PC-9 (cell line): ENCODE data around the gene SGCD. TPM values are rescaled to one million over a fixed set of nuclear protein-coding genes. Genes with fewer than 3 reads are reported as not detected.

Experiments used
- BruUV-seq: library from RNA; stranded (reverse); fragments of 400-500 nt; replicated peaks from 2 replicates; lab custom pipeline; 2021; lab: Mats Ljungman, UMichigan
- CTCF ChIA-PET: fragments of 300-600 bp; sonication (Branson Sonifier 250); formaldehyde crosslinking; loops from one replicate; lab custom pipeline; 2022; ENCODE audit warnings: antibody characterized with exemption; lab: Charles Lee
- POLR2A ChIA-PET: fragments of 300-600 bp; sonication (Branson Sonifier 250); formaldehyde crosslinking; loops from one replicate; lab custom pipeline; 2022; ENCODE audit warnings: antibody characterized with exemption; ENCODE audit not compliant: unreplicated experiment; lab: Charles Lee
- DNase-seq, 2 experiments: peaks; one replicate each; pipeline versions ENCODE4 v3.0.0 to v3.0.0-alpha.2; 2015 to 2022; ENCODE audit warnings: mixed read lengths in 1 of 2
- H2AFZ ChIP-seq: fragments of 200-600 bp; sonication (generic); 2 replicates; pipeline ENCODE4 v1.8.1; 2017; ENCODE audit warnings: antibody characterized with exemption
- H3F3A ChIP-seq: fragments of 200-600 bp; sonication (generic); 2 replicates; pipeline ENCODE4 v1.8.1; 2017; ENCODE audit warnings: antibody characterized with exemption, mild to moderate bottlenecking, low read depth; ENCODE audit not compliant: insufficient read depth
- H3K27ac ChIP-seq: fragments of 200-600 bp; sonication (generic); 2 replicates; pipeline ENCODE4 v1.6.1; 2016; ENCODE audit warnings: mixed run types
- H3K27me3 ChIP-seq: fragments of 200-600 bp; sonication (generic); 2 replicates; pipeline ENCODE4 v1.6.1; 2016; ENCODE audit warnings: low read depth, mixed run types; ENCODE audit not compliant: insufficient read depth
- H3K36me3 ChIP-seq: fragments of 200-600 bp; sonication (generic); 2 replicates; pipeline ENCODE4 v1.6.1; 2016; ENCODE audit warnings: low read depth, mixed run types
- H3K4me1 ChIP-seq: fragments of 200-600 bp; sonication (generic); replicated peaks from 2 replicates; pipeline ENCODE4 v1.6.1; 2016; ENCODE audit warnings: mixed run types; ENCODE audit not compliant: insufficient read depth
- H3K4me2 ChIP-seq: fragments of 200-600 bp; sonication (generic); 2 replicates; pipeline ENCODE4 v1.6.1; 2017; ENCODE audit warnings: mixed run types
- H3K4me3 ChIP-seq: fragments of 200-600 bp; sonication (generic); 2 replicates; pipeline ENCODE4 v1.6.1; 2016; ENCODE audit warnings: mixed run types
- H3K79me2 ChIP-seq: fragments of 200-600 bp; sonication (generic); 2 replicates; pipeline ENCODE4 v1.6.1; 2017; ENCODE audit warnings: low read depth, mixed run types
- H3K9me2 ChIP-seq: fragments of 200-600 bp; sonication (generic); 2 replicates; pipeline ENCODE4 v1.8.1; 2017; ENCODE audit warnings: mild to moderate bottlenecking; ENCODE audit not compliant: insufficient read depth
- H3K9me3 ChIP-seq: fragments of 200-600 bp; sonication (generic); 2 replicates; pipeline ENCODE4 v1.8.1; 2016; ENCODE audit warnings: low read depth; ENCODE audit not compliant: insufficient read depth
- H4K20me1 ChIP-seq: fragments of 200-600 bp; sonication (generic); 2 replicates; pipeline ENCODE4 v1.8.1; 2017; ENCODE audit not compliant: insufficient read depth
- EZH2 ChIP-seq: fragments of 200-600 bp; sonication (generic); IDR thresholded peaks from 2 replicates; pipeline ENCODE4 v1.8.0; 2017; ENCODE audit warnings: antibody characterized with exemption, low read depth
- intact Hi-C: fragments of 100-400 bp; cut with micrococcal nuclease; formaldehyde crosslinking; loops from one replicate; pipeline ENCODE4 v1.10.0; 2022; ENCODE audit not compliant: unreplicated experiment
- total RNA-seq: library from RNA; stranded (reverse); gene quantifications from 2 replicates; pipeline ENCODE4 v1.2.3, GENCODE V29; 2021
- TF ChIP-seq, protein P1 (sequence below): fragments of 200-600 bp; sonication (generic); conservative IDR thresholded peaks from 2 replicates; pipeline ENCODE4 v1.6.1; 2017; ENCODE audit warnings: mixed run types, antibody characterized with exemption, mild to moderate bottlenecking, moderate library complexity

SGCD gene
- total RNA-seq, 1 experiment from 2014 or later: not detected

DNA sequence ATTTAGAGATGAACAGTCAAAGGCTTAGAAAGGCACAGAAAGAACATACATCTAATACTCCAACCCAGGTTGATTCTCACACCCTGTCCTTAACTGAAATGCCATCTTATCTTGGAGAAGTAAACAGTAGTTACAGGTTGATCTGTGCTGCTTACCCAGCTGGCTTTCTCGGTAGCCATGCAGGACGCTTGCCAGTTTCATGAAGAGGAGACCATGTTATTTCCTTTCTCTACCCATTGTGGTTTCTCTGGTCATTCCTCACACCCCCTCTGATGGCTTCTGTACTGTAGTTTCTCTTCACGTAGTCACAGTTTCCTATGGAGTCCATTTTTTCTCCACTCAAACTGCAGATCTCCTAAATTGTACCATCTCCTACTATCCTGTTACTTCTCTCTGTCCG lies 206.0 kb downstream of the SGCD start:
- Histone ChIP-seq H3F3A (no peaks in the 10 kb centered on the region), H4K20me1 (no peaks in the 10 kb centered on the region), H3K4me1 (no peaks in the 10 kb centered on the region), H3K4me3 (no peak overlapping the region), H3K79me2 (no peaks in the 10 kb centered on the region), H3K27me3 (no peaks in the 10 kb centered on the region), H3K27ac (no peak overlapping the region), H3K9me2 (no peaks in the 10 kb centered on the region), H2AFZ (no peak overlapping the region), H3K4me2 (no peak overlapping the region), H3K36me3 (no peaks in the 10 kb centered on the region), H3K9me3 (no peaks in the 10 kb centered on the region)
- CTCF ChIA-PET: no interaction called here
- no peak for DNase-seq
- intact Hi-C loops: no loop called here
- no TSS peak for BruUV-seq
- POLR2A ChIA-PET: no interaction called here
- no peak for TF ChIP-seq EZH2
- TF ChIP-seq, protein P1, sequence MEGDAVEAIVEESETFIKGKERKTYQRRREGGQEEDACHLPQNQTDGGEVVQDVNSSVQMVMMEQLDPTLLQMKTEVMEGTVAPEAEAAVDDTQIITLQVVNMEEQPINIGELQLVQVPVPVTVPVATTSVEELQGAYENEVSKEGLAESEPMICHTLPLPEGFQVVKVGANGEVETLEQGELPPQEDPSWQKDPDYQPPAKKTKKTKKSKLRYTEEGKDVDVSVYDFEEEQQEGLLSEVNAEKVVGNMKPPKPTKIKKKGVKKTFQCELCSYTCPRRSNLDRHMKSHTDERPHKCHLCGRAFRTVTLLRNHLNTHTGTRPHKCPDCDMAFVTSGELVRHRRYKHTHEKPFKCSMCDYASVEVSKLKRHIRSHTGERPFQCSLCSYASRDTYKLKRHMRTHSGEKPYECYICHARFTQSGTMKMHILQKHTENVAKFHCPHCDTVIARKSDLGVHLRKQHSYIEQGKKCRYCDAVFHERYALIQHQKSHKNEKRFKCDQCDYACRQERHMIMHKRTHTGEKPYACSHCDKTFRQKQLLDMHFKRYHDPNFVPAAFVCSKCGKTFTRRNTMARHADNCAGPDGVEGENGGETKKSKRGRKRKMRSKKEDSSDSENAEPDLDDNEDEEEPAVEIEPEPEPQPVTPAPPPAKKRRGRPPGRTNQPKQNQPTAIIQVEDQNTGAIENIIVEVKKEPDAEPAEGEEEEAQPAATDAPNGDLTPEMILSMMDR: no peak

DNA sequence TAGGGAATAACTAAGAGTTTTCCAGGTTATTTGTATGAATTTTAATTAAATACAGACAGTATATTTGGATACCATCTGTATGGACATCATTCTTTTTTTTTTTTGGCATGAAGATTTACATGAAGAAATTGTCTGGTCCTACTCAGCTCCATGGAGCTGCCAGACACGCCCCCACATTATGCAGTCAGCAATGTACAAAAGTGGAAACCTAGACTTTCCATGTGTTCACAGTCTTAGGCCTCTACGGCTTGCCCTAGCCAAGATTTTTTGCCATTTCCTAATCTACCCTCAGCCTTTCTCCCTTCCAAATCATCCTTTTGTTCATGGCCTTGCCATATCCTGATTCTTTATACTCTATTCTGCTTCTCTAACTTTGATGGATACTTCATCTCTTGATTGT lies 207.1 kb downstream of the SGCD start:
- Histone ChIP-seq H4K20me1 (no peaks in the 10 kb centered on the region), H3K4me3 (no peak overlapping the region), H2AFZ (no peak overlapping the region), H3F3A (no peaks in the 10 kb centered on the region), H3K9me3 (no peaks in the 10 kb centered on the region), H3K27ac (no peak overlapping the region), H3K4me1 (no peaks in the 10 kb centered on the region), H3K27me3 (no peaks in the 10 kb centered on the region), H3K9me2 (no peaks in the 10 kb centered on the region), H3K36me3 (no peaks in the 10 kb centered on the region), H3K4me2 (no peak overlapping the region), H3K79me2 (no peaks in the 10 kb centered on the region)
- intact Hi-C loops: no loop called here
- no TSS peak for BruUV-seq
- POLR2A ChIA-PET: no interaction called here
- CTCF ChIA-PET: no interaction called here
- TF ChIP-seq EZH2: no peak
- TF ChIP-seq, protein P1: no peak
- DNase-seq: no peak

DNA sequence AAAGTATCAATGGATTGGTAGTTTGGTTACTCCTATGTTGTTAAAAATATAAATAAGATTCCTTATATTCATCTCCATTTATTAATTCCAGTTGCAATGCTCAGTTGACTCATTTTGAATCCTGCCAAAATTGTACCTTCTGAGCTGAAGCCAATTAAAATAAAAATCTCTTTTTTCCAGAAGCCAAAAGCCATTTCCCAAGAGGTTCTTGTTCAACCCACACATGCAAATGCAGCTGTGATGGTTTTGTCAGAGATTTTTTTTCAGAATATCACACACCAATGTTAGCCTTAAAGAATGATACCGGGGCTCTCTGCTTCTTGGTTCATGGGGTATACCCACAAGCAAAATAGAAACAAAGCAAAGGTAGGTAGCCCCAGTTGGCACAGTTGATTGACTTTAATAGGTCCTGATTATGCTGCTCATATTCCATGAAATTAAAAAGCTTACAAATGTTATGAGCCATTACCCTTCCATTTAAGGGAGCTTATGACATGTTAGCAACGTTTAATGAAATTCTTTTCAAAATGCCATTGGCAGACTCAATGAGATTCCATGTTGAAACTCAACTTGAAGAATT lies 208.0 kb downstream of the SGCD start:
- H2AFZ ChIP-seq: no peak overlapping the region
- CTCF ChIA-PET: no interaction called here
- DNase-seq: no peak

More for the DNA sequence above, 208.0 kb downstream of the SGCD start:
- H3F3A ChIP-seq: no peaks in the 10 kb centered on the region
- H3K27ac ChIP-seq: no peak overlapping the region
- H3K4me1 ChIP-seq: no peaks in the 10 kb centered on the region
- no peaks in the 10 kb centered on the region for H3K79me2 ChIP-seq
- no peak overlapping the region for H3K4me2 ChIP-seq
- BruUV-seq: no TSS peak
- POLR2A ChIA-PET: no interaction called here
- H3K27me3 ChIP-seq: no peaks in the 10 kb centered on the region
- TF ChIP-seq, protein P1: no peak
- TF ChIP-seq EZH2: no peak
- H4K20me1 ChIP-seq: no peaks in the 10 kb centered on the region
- no peaks in the 10 kb centered on the region for H3K9me3 ChIP-seq
- no peak overlapping the region for H3K4me3 ChIP-seq
- no peaks in the 10 kb centered on the region for H3K36me3 ChIP-seq
- no peaks in the 10 kb centered on the region for H3K9me2 ChIP-seq
- intact Hi-C loops: no loop called here
